ENCODE results near the gene TOP3A.

TOP3A gene

DNA sequence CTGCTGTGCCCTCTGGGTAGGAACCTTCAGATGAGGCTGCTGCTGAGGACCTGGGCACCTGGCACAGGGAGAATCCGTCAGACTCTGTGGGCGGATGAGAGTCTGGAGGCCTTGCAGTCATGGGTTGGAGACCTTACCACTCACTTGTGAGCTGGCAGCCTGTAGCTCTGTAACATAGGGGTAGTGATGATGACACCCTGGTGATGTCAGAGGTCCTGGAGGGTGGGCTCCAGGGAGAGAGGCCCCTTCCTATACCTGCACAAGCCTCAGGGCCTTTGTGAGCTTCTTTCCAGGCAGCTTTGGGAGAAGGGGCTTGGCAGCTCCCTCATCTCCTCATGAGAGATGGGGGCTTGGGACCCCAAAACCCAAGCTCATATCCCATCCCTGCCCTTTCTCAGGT, 52.7 kb downstream of the TOP3A start:
- Histone ChIP-seq H3K4me3 (peak overlapping the region in 1 of 2 donors; percentile 69), H3K27me3 (no peaks in the 10 kb centered on the region), H3K36me3 (peaks cover 26 to 40% (median 31%) of the 10 kb centered on the region in 3 donors), H3K9me3 (no peaks in the 10 kb centered on the region), H3K27ac (peak overlapping the region; percentile 92 to 98), H3K4me1 (peaks cover 0 to 44% (median 36%) of the 10 kb centered on the region in 4 donors)
- TF ChIP-seq, protein P1, sequence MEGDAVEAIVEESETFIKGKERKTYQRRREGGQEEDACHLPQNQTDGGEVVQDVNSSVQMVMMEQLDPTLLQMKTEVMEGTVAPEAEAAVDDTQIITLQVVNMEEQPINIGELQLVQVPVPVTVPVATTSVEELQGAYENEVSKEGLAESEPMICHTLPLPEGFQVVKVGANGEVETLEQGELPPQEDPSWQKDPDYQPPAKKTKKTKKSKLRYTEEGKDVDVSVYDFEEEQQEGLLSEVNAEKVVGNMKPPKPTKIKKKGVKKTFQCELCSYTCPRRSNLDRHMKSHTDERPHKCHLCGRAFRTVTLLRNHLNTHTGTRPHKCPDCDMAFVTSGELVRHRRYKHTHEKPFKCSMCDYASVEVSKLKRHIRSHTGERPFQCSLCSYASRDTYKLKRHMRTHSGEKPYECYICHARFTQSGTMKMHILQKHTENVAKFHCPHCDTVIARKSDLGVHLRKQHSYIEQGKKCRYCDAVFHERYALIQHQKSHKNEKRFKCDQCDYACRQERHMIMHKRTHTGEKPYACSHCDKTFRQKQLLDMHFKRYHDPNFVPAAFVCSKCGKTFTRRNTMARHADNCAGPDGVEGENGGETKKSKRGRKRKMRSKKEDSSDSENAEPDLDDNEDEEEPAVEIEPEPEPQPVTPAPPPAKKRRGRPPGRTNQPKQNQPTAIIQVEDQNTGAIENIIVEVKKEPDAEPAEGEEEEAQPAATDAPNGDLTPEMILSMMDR (IDR thresholded peaks at IDR 0.05) = no peak
- intact Hi-C loops (cut with DNase I; ENCODE audit: low total_unique reads) = loop anchor here (5.0 kb wide), 1 partner anchor 50 kb away; the partner anchor contains the start of gene TOP3A
- no peak for DNase-seq

DNA sequence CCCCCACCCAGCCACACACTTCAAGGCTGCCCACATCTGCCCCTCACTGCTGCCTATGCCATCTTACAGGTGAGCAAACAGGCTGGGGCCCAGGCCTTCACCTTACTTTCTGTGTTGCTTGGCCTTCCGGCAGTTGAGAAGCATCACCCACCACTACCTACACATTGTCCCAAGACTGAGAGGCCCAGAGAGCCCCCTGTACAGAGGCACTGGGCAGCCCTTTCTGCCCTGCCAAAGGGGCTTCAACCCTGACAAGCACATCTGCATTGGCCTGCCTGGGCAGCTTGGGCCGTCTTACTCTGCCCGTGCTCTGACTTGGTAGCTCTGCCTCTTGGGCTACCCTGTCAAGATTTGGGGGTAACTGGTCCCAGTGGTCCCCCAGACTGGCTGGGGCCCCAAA, 53.1 kb downstream of the TOP3A start:
- intact Hi-C loops (cut with DNase I; ENCODE audit: low total_unique reads) = loop anchor here (5.0 kb wide), 1 partner anchor 51 kb away; the partner anchor contains the start of gene TOP3A
- Histone ChIP-seq H3K4me3 (peak overlapping the region; percentile 69 to 87), H3K27ac (peak overlapping the region; percentile 92 to 98), H3K4me1 (peaks cover 0 to 48% (median 41%) of the 10 kb centered on the region in 4 donors), H3K27me3 (no peaks in the 10 kb centered on the region), H3K36me3 (peaks cover 26 to 40% (median 32%) of the 10 kb centered on the region in 3 donors), H3K9me3 (no peaks in the 10 kb centered on the region)
- DNase-seq = no peak
- TF ChIP-seq, protein P1 (IDR thresholded peaks at IDR 0.05) = no peak

DNA sequence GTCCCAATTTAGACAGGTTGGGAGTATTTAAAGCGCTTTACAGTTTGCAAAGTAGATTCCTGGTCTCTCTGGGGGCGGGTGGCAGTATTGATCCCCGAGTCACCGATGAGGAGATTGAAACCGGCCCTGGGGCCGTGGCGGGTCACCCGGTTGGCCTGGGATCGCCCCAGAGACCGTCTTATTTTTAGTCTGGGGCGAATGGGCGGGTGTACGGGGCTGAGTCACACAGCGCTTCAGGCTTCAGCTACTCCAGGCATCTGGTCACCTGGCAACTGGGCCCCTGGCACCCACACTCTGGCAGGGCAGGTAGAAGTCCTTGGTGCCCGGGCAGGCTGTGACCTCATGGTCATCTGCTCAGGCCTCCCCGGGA, 53.7 kb downstream of the TOP3A start:
- Histone ChIP-seq H3K36me3 (peaks cover 26 to 45% (median 37%) of the 10 kb centered on the region in 3 donors), H3K9me3 (no peaks in the 10 kb centered on the region), H3K4me1 (peaks cover 0 to 54% (median 45%) of the 10 kb centered on the region in 4 donors), H3K27ac (peak overlapping the region; percentile 92 to 98), H3K4me3 (peak overlapping the region; percentile 69 to 87), H3K27me3 (no peaks in the 10 kb centered on the region)
- peak; percentile 72 to 91 for DNase-seq
- TF ChIP-seq, protein P1 (IDR thresholded peaks at IDR 0.05) = no peak
- intact Hi-C loops (cut with DNase I; ENCODE audit: low total_unique reads) = loop anchor here (5.0 kb wide), 1 partner anchor 51 kb away; the partner anchor contains the start of gene TOP3A

DNA sequence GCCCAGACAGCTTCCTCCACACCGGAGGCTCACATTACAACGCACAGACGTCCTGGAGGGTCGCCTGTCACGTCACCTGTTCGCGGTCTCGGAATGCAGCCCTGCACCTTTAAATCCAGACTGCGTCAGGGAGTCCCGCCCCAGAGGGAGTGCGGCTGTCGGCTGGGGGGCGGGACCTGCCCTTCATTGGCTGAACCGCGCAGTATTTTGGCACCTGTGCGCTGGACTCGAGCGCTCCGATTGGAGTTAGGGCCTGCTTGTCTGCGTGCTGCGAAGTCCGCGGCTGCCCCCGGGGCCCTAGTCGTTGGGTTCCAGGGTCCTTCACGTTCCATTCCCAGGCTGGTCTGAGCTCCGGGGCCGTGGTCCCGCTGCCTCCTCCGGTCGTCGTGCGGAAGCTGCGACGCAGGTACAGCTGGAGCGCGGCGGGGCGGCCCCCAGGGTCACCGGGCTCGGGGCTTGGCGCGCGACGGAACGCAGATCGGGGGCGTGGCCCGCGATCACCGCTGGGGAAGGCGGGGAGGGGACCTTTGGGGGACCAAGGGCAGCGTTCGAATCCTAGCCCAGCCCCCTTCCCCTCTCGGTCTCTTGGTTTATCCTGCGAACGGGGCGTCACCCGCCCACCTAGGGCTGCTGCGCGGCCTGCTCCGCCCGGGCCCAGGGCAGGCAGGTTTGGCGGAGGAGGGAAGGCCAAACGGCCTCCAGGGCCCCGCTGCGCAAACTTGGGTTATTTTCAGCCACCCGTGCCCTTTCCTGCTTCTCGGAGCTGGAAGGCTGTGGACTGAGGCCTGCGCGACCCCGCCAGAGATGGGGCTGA, 54.3 kb downstream of the TOP3A start, which contains the start of gene MIEF2:
Gene MIEF2 (plus strand): TSS at position 331 of the 814 bp plus-strand sequence. CDS start 2,059 bp downstream, outside the sequence.
- DNase-seq = peak; percentile 95 to 97
- TF ChIP-seq, protein P1 (IDR thresholded peaks at IDR 0.05) = no peak
- intact Hi-C loops (cut with DNase I; ENCODE audit: low total_unique reads) = loop anchor here (5.0 kb wide), 1 partner anchor 52 kb away; the partner anchor contains the start of gene TOP3A
- Histone ChIP-seq H3K4me1 (peaks cover 0 to 54% (median 45%) of the 10 kb centered on the region in 4 donors), H3K36me3 (peaks cover 30 to 45% (median 39%) of the 10 kb centered on the region in 3 donors), H3K27me3 (no peaks in the 10 kb centered on the region), H3K4me3 (peak within 1 kb of the TSS; percentile 69 to 87), H3K9me3 (no peaks in the 10 kb centered on the region), H3K27ac (peak within 1 kb of the TSS; percentile 92 to 98)

DNA sequence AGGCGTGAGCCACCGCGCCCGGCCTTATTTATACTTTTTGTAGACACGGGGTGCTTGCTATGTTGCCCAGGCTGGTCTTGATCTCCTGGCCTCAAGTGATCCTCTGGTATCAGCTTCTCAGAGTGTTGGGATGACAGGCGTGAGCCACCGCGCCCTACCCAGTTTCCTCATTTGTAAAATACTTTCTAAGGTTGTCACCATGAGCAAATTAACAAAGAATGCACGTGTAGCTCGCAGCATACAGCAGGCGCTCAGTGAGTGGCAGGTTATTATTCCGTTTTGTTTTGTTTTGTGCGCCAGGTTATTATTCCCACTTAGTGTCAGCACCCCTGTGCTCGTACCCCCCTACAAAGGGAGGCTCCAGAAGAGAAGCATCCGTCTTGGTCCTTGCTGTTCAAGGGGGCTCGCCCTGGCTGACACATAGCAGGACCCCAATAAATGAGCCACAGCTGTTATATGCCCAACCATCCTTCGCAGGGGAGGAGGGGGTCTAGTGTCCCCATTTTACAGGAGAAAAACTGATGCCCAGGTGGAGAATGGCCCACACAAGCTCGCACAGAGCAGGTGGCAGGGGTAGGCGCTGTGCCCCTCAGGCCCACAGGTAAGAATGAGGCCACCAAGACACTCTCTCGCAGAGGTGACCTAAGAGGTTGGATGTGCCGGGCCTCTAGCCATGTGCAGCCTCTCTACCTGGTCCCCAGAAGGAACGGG, 55.0 kb downstream of the TOP3A start:
- peaks cover 0 to 54% (median 45%) of the 10 kb centered on the region in 4 donors for H3K4me1 ChIP-seq
- DNase-seq = no peak
- no peaks in the 10 kb centered on the region for H3K9me3 ChIP-seq

More for the DNA sequence above, 55.0 kb downstream of the TOP3A start:
- Histone ChIP-seq H3K27me3 (no peaks in the 10 kb centered on the region), H3K4me3 (peak overlapping the region; percentile 69 to 87), H3K36me3 (peaks cover 27 to 45% (median 39%) of the 10 kb centered on the region in 3 donors), H3K27ac (peak overlapping the region; percentile 92 to 98)
- intact Hi-C loops (cut with DNase I; ENCODE audit: low total_unique reads) = loop anchor here (5.0 kb wide), 1 partner anchor 53 kb away; the partner anchor contains the start of gene TOP3A
- TF ChIP-seq, protein P1 (IDR thresholded peaks at IDR 0.05) = no peak
